Measurements from ENCODE around the gene DZIP3. TPM values are rescaled to one million over a fixed set of nuclear protein-coding genes. Genes with fewer than 3 reads are reported as not detected.

The DZIP3 gene
- total RNA-seq, 1 donor from 2014 or later, result 89.0 TPM

DNA sequence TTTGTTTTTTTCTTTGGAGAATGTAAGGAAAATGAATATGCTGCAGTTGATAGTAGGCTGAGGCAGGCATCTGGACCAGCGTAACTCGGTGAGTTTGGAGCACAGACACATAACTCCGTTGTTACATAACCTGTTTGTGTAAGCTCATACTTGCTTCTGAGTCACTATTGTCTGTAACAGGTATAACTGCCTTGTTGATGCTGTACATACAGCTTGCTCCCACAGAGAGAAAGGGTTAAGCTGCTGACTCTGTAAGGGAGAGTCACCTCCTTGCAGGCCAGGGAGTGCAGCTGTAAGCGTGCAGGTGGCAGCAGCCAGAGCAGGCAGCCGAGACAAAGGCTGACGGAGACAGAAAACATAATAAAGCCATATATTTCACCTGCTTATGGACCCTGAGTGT, 147.3 kb downstream of the DZIP3 start:
- TF ChIP-seq EZH2phosphoT487 (IDR thresholded peaks at IDR 0.05) (no peak), CTCF (IDR thresholded peaks at IDR 0.05) (no peak), EZH2 (IDR thresholded peaks at IDR 0.05) (no peak)
- no peaks in the 10 kb centered on the region for H3K4me1 Mint-ChIP-seq
- Histone ChIP-seq H3K9me3 (ENCODE audit: low read depth) (no peaks in the 10 kb centered on the region), H3K36me3 (no peaks in the 10 kb centered on the region), H3F3A (ENCODE audit: low read depth) (no peaks in the 10 kb centered on the region), H4K20me1 (ENCODE audit: low read depth) (no peaks in the 10 kb centered on the region), H3K9ac (no peak overlapping the region), H3K27ac (no peak overlapping the region), H2AFZ (replicated peaks) (no peak overlapping the region), H3K4me1 (no peaks in the 10 kb centered on the region), H3K4me3 (no peak overlapping the region), H3K27me3 (no peaks in the 10 kb centered on the region), H3K4me2 (no peak overlapping the region), H3K79me2 (ENCODE audit: low read depth) (no peaks in the 10 kb centered on the region)
- H3K9me3 Mint-ChIP-seq, result no peaks in the 10 kb centered on the region
- peaks cover 4% of the 10 kb centered on the region for H3K27me3 Mint-ChIP-seq (ENCODE audit: insufficient read depth, low read depth)
- no peak overlapping the region for H3K4me3 Mint-ChIP-seq
- no peaks in the 10 kb centered on the region for H3K36me3 Mint-ChIP-seq
- DNase-seq (ENCODE audit: low spot score), result no peak
- no peak overlapping the region for H3K27ac Mint-ChIP-seq

- H3K4me3 ChIP-seq, result no peak overlapping the region
- no peak overlapping the region for H3K4me2 ChIP-seq
- H3K9ac ChIP-seq, result no peak overlapping the region
- H3K79me2 ChIP-seq (ENCODE audit: low read depth), result no peaks in the 10 kb centered on the region
- no peaks in the 10 kb centered on the region for H3K36me3 ChIP-seq
- Mint-ChIP-seq H3K27me3 (ENCODE audit: insufficient read depth, low read depth) (peaks cover 2% of the 10 kb centered on the region), H3K27ac (no peak overlapping the region), H3K4me1 (no peaks in the 10 kb centered on the region), H3K4me3 (no peak overlapping the region), H3K36me3 (no peaks in the 10 kb centered on the region), H3K9me3 (peaks cover 2% of the 10 kb centered on the region)
- no peaks in the 10 kb centered on the region for H3K9me3 ChIP-seq (ENCODE audit: low read depth)
- no peak for DNase-seq (ENCODE audit: low spot score)
- H3K4me1 ChIP-seq, result no peaks in the 10 kb centered on the region
- H4K20me1 ChIP-seq (ENCODE audit: low read depth), result no peaks in the 10 kb centered on the region
- no peaks in the 10 kb centered on the region for H3K27me3 ChIP-seq
- no peak overlapping the region for H3K27ac ChIP-seq
- no peaks in the 10 kb centered on the region for H3F3A ChIP-seq (ENCODE audit: low read depth)
- no peak for TF ChIP-seq CTCF (IDR thresholded peaks at IDR 0.05)
- no peak for TF ChIP-seq EZH2phosphoT487 (IDR thresholded peaks at IDR 0.05)
- TF ChIP-seq EZH2 (IDR thresholded peaks at IDR 0.05), result no peak
- H2AFZ ChIP-seq (replicated peaks), result no peak overlapping the region
Observed at GRCh38 chr3:108742929-108743328, 153.4 kb downstream of the DZIP3 start.

Small RNA genes lying within 50 kb of the gene (small RNA-seq; reads per million reads assigned to genes)
- gene AC092185.1 (not detected), gene RF00156 (not detected)

Other genes with a start within 250 kb of the DZIP3 start
- gene MYH15, start 79.1 kb upstream of the DZIP3 start, total RNA-seq (ENCODE audit: low replicate concordance), result 0.12 TPM in 1 of 2 replicates, not detected in the other
- gene CIP2A, start 284 bp upstream of the DZIP3 start, total RNA-seq (ENCODE audit: low replicate concordance), result 44.4 and 66.5 TPM in 2 replicates
- not detected in 2 replicates for gene RETNLB, start 167.7 kb downstream of the DZIP3 start, total RNA-seq (ENCODE audit: low replicate concordance)
- not detected in 2 replicates for gene TRAT1, start 233.1 kb downstream of the DZIP3 start, total RNA-seq (ENCODE audit: low replicate concordance)

All from neural progenitor cell (in vitro differentiated cells).